Gastrocnemius medialis (tissue), 4 donors: Measurements from ENCODE around the gene BAIAP2L2.

Source experiments
- CTCF ChIP-seq, 5 experiments: fragments of 450-650 bp in 3 of 5; fragments of 200-600 bp in 2 of 5; sonication (generic) in 2 of 5; IDR thresholded peaks in 4 of 5; conservative IDR thresholded peaks in 1 of 5; 1 replicate in 4 of 5; 2 replicates in 1 of 5; pipeline ENCODE4 v1.5.1; 2016 to 2019; ENCODE audit warnings: antibody characterized with exemption in 5 of 5, mild to moderate bottlenecking in 3 of 5, moderate library complexity in 3 of 5
- POLR2A ChIP-seq, 2 donors: fragments of 450-650 bp; IDR thresholded peaks; one replicate each; pipeline ENCODE4 v1.6.1; 2017; ENCODE audit warnings: antibody characterized with exemption in 2 of 2, mild to moderate bottlenecking in 2 of 2, moderate library complexity in 2 of 2

- TF ChIP-seq CTCF (IDR thresholded peaks at IDR 0.05 in 4 of 5, conservative IDR thresholded peaks at IDR 0.05 in 1 of 5) (no peak), POLR2A (IDR thresholded peaks at IDR 0.05) (no peak)
Measured at GRCh38 chr22:38139901-38140300, 29.4 kb upstream of the BAIAP2L2 start.
